Measurements from ENCODE around the gene ITK. TPM values are rescaled to one million over a fixed set of nuclear protein-coding genes. Genes with fewer than 3 reads are reported as not detected.

ITK gene
- total and polyA plus RNA-seq, 2 of the 8 experiments (the other 6 are each of a cell fraction or from before 2014, with no cell fraction given) = 0.05 TPM; not detected in 1

DNA sequence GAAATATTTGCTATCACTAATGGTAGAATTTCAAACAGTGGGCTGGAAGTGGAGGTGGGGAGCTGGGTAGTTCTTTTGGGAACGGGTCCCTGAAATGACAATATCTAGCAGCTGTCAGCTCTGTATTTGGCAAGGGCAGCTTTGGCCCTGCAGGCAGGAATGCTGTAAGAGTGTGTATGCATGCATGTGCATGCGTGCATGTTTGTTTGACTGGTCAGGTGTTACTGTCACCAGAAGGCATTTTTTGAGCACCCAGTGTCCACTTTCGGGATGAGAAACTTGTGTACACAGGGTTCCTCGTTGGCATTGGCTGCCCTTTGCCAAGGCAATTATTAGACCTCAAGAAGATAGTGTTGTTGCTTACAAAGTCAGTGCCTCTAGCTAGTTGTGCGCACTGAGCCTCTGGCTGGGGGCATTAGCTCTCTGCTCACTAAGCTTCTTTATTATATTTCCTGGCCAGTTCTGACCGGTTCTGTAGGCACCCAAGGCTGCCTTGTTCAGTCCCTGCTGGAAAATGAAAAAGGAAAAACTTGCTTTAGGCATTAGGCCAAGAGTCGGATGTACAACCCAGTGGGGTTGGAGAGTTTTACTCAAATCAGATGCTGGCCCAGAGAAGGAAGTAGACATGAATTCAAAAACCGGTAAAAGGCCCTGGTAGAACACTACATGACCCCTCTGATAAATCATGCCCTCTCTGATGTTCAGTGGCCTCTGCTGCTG is 87.3 kb downstream of the ITK start (continued):
- TF ChIP-seq, protein P1, sequence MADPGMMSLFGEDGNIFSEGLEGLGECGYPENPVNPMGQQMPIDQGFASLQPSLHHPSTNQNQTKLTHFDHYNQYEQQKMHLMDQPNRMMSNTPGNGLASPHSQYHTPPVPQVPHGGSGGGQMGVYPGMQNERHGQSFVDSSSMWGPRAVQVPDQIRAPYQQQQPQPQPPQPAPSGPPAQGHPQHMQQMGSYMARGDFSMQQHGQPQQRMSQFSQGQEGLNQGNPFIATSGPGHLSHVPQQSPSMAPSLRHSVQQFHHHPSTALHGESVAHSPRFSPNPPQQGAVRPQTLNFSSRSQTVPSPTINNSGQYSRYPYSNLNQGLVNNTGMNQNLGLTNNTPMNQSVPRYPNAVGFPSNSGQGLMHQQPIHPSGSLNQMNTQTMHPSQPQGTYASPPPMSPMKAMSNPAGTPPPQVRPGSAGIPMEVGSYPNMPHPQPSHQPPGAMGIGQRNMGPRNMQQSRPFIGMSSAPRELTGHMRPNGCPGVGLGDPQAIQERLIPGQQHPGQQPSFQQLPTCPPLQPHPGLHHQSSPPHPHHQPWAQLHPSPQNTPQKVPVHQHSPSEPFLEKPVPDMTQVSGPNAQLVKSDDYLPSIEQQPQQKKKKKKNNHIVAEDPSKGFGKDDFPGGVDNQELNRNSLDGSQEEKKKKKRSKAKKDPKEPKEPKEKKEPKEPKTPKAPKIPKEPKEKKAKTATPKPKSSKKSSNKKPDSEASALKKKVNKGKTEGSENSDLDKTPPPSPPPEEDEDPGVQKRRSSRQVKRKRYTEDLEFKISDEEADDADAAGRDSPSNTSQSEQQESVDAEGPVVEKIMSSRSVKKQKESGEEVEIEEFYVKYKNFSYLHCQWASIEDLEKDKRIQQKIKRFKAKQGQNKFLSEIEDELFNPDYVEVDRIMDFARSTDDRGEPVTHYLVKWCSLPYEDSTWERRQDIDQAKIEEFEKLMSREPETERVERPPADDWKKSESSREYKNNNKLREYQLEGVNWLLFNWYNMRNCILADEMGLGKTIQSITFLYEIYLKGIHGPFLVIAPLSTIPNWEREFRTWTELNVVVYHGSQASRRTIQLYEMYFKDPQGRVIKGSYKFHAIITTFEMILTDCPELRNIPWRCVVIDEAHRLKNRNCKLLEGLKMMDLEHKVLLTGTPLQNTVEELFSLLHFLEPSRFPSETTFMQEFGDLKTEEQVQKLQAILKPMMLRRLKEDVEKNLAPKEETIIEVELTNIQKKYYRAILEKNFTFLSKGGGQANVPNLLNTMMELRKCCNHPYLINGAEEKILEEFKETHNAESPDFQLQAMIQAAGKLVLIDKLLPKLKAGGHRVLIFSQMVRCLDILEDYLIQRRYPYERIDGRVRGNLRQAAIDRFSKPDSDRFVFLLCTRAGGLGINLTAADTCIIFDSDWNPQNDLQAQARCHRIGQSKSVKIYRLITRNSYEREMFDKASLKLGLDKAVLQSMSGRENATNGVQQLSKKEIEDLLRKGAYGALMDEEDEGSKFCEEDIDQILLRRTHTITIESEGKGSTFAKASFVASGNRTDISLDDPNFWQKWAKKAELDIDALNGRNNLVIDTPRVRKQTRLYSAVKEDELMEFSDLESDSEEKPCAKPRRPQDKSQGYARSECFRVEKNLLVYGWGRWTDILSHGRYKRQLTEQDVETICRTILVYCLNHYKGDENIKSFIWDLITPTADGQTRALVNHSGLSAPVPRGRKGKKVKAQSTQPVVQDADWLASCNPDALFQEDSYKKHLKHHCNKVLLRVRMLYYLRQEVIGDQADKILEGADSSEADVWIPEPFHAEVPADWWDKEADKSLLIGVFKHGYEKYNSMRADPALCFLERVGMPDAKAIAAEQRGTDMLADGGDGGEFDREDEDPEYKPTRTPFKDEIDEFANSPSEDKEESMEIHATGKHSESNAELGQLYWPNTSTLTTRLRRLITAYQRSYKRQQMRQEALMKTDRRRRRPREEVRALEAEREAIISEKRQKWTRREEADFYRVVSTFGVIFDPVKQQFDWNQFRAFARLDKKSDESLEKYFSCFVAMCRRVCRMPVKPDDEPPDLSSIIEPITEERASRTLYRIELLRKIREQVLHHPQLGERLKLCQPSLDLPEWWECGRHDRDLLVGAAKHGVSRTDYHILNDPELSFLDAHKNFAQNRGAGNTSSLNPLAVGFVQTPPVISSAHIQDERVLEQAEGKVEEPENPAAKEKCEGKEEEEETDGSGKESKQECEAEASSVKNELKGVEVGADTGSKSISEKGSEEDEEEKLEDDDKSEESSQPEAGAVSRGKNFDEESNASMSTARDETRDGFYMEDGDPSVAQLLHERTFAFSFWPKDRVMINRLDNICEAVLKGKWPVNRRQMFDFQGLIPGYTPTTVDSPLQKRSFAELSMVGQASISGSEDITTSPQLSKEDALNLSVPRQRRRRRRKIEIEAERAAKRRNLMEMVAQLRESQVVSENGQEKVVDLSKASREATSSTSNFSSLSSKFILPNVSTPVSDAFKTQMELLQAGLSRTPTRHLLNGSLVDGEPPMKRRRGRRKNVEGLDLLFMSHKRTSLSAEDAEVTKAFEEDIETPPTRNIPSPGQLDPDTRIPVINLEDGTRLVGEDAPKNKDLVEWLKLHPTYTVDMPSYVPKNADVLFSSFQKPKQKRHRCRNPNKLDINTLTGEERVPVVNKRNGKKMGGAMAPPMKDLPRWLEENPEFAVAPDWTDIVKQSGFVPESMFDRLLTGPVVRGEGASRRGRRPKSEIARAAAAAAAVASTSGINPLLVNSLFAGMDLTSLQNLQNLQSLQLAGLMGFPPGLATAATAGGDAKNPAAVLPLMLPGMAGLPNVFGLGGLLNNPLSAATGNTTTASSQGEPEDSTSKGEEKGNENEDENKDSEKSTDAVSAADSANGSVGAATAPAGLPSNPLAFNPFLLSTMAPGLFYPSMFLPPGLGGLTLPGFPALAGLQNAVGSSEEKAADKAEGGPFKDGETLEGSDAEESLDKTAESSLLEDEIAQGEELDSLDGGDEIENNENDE (IDR thresholded peaks at IDR 0.05; ENCODE audit: insufficient replicate concordance, low read length) = no peak
- TF ChIP-seq, protein P2, sequence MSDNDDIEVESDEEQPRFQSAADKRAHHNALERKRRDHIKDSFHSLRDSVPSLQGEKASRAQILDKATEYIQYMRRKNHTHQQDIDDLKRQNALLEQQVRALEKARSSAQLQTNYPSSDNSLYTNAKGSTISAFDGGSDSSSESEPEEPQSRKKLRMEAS (IDR thresholded peaks at IDR 0.05) = no peak
- TF ChIP-seq, protein P3, sequence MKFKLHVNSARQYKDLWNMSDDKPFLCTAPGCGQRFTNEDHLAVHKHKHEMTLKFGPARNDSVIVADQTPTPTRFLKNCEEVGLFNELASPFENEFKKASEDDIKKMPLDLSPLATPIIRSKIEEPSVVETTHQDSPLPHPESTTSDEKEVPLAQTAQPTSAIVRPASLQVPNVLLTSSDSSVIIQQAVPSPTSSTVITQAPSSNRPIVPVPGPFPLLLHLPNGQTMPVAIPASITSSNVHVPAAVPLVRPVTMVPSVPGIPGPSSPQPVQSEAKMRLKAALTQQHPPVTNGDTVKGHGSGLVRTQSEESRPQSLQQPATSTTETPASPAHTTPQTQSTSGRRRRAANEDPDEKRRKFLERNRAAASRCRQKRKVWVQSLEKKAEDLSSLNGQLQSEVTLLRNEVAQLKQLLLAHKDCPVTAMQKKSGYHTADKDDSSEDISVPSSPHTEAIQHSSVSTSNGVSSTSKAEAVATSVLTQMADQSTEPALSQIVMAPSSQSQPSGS (IDR thresholded peaks at IDR 0.05; ENCODE audit: low read length) = no peak
- no peak for TF ChIP-seq MAFK (IDR thresholded peaks at IDR 0.05; ENCODE audit: low read depth, low read length)

Measured in H1 (cell line).